Measurements from ENCODE around the gene MAD1L1.

GRCh38 chr7:2098056-2098455, 134.7 kb downstream of the MAD1L1 start:
- TF ChIP-seq CTCF (tag by site-specific recombination; IDR thresholded peaks at IDR 0.05) (no peak), MZF1 (tag by site-specific recombination; IDR thresholded peaks at IDR 0.05; ENCODE audit: borderline replicate concordance) (no peak)

Data from HEK293 (cell line).